ENCODE data around the gene USP2. TPM values are rescaled to one million over a fixed set of nuclear protein-coding genes. Genes with fewer than 3 reads are reported as not detected.
A peak's percentile ranks its signal among the peaks of the same experiment; 100 is the strongest.

Gene USP2
- total RNA-seq, 1 experiment from 2014 or later, result 14.4 TPM

DNA sequence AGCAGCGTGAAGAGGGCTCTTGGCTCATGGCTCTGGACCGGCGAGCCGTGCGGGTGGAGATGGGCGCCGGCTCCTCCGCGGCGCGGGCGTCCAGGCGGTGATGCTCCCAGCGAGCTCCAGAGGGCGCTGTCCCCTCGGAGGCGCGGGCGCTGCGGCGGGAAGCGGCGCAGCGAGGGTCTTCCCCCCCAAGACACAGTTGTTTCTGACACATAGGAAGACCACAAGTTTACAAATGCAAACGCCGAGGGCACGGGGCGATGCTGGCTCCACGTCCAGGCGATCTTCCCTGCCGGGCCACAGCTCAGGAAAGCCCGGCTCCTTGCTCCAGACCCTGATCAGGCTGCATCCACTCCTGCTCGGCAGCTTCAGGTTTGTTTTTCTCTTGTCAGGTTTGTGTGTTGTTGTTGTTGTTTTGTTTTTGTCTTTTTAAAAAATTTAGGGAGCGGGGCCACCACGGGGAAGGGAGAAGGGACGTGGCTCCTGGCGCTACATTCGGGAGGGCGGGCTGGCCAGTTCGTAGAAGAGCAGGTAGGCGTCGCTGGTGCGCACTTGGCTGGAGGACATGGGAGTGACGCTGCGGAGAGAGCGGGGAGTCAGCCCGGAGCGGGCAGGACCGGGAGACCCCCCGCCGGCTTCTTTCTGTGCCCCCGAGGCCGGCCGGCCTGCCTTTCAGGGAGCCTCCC, 25.0 kb downstream of the USP2 start:
- intact Hi-C loops (cut with micrococcal nuclease; ENCODE audit: unreplicated experiment), result no loop called here
- Histone ChIP-seq H3K4me3 (ENCODE audit: low read depth, low read length) (no peak overlapping the region), H3K4me1 (peaks cover 19% of the 10 kb centered on the region), H3K36me3 (ENCODE audit: control insufficient read depth, insufficient read depth, low read length) (peaks cover 6% of the 10 kb centered on the region; the same call in 1 of the 2 replicates), H3K9me3 (no peaks in the 10 kb centered on the region), H3K27me3 (replicated peaks; ENCODE audit: control insufficient read depth, insufficient read depth, low read length) (no peaks in the 10 kb centered on the region)
- Mint-ChIP-seq H3K4me1 (ENCODE audit: low read depth, unreplicated experiment) (peaks cover 16% of the 10 kb centered on the region), H3K27me3 (ENCODE audit: insufficient read depth, unreplicated experiment) (peaks cover under 1% of the 10 kb centered on the region), H3K4me3 (ENCODE audit: unreplicated experiment) (no peak overlapping the region), H3K36me3 (ENCODE audit: insufficient read depth, unreplicated experiment) (peaks cover 35% of the 10 kb centered on the region), H3K9me3 (ENCODE audit: unreplicated experiment) (no peaks in the 10 kb centered on the region), H3K27ac (ENCODE audit: unreplicated experiment) (no peak overlapping the region)
- no peak for DNase-seq
- ChIA-PET CTCF (interaction anchor here (0.6 to 1.8 kb wide), 9 partner anchors 14 to 82 kb away, joined by 3 to 7 read pairs (median 3); partner anchors contain the start of gene USP2), POLR2A (no interaction called here)
- TF ChIP-seq, protein P1, sequence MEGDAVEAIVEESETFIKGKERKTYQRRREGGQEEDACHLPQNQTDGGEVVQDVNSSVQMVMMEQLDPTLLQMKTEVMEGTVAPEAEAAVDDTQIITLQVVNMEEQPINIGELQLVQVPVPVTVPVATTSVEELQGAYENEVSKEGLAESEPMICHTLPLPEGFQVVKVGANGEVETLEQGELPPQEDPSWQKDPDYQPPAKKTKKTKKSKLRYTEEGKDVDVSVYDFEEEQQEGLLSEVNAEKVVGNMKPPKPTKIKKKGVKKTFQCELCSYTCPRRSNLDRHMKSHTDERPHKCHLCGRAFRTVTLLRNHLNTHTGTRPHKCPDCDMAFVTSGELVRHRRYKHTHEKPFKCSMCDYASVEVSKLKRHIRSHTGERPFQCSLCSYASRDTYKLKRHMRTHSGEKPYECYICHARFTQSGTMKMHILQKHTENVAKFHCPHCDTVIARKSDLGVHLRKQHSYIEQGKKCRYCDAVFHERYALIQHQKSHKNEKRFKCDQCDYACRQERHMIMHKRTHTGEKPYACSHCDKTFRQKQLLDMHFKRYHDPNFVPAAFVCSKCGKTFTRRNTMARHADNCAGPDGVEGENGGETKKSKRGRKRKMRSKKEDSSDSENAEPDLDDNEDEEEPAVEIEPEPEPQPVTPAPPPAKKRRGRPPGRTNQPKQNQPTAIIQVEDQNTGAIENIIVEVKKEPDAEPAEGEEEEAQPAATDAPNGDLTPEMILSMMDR (IDR thresholded peaks at IDR 0.05; ENCODE audit: insufficient read depth in 1 of 2, low read depth in 1 of 2, low read length in 1 of 2, severe bottlenecking in 1 of 2, unreplicated experiment in 1 of 2), result peak in 1 of 2 experiments; percentile 80
- no TSS peak for BruUV-seq (replicated peaks)

DNA sequence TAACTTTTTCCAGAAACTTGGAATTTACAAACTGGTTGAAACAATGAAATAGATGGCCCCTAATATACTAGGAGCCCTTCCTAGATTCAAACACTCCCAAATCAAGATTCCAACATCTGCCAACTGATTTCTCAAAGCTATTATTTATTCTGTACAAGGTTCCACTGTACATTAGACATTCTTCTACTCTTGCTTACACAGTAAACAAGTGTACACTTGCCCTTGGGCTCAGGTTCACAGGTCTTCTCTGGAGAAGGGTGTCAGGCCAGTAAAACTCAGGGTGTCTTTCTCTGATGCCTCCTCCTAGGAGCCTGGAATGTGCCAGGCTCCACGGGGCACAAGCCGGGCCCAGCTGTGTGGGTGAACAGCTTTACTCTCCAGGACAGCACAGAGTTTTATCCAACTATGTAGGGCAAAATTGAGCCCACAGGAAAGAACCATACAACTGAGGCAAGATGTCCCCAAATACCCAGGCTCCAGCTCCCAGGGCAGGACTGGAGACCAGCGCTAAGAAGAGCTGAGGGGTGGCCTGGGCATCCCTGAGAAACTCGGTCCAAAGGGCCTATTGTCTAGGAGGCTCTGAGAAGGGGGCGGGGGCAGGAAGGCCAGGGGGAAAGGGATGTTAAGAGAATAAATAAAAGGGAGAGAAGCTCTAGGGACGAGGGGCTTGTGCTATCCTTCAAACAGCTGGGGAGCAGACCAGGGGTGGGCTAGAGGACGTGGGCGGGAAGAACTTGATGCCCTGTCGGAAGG, 26.2 kb downstream of the USP2 start:
- Histone ChIP-seq H3K4me3 (ENCODE audit: low read depth, low read length) (no peak overlapping the region), H3K4me1 (peaks cover 7% of the 10 kb centered on the region; the same call in 1 of the 2 replicates), H3K9me3 (no peaks in the 10 kb centered on the region), H3K36me3 (ENCODE audit: control insufficient read depth, insufficient read depth, low read length) (peaks cover 6% of the 10 kb centered on the region; the same call in 1 of the 2 replicates), H3K27me3 (replicated peaks; ENCODE audit: control insufficient read depth, insufficient read depth, low read length) (no peaks in the 10 kb centered on the region)
- Mint-ChIP-seq H3K27me3 (ENCODE audit: insufficient read depth, unreplicated experiment) (peaks cover 3% of the 10 kb centered on the region), H3K27ac (ENCODE audit: unreplicated experiment) (no peak overlapping the region), H3K9me3 (ENCODE audit: unreplicated experiment) (no peaks in the 10 kb centered on the region), H3K36me3 (ENCODE audit: insufficient read depth, unreplicated experiment) (peaks cover 29% of the 10 kb centered on the region), H3K4me3 (ENCODE audit: unreplicated experiment) (no peak overlapping the region), H3K4me1 (ENCODE audit: low read depth, unreplicated experiment) (peaks cover 8% of the 10 kb centered on the region)
- no peak for DNase-seq
- intact Hi-C loops (cut with micrococcal nuclease; ENCODE audit: unreplicated experiment), result no loop called here
- BruUV-seq (replicated peaks), result no TSS peak
- ChIA-PET CTCF (interaction anchor here (0.6 to 1.8 kb wide), 4 partner anchors 15 to 149 kb away, joined by 3 to 7 read pairs (median 5); partner anchors contain the start of gene CBL), POLR2A (no interaction called here)
- TF ChIP-seq, protein P1 (IDR thresholded peaks at IDR 0.05; ENCODE audit: insufficient read depth in 1 of 2, low read depth in 1 of 2, low read length in 1 of 2, severe bottlenecking in 1 of 2, unreplicated experiment in 1 of 2), result no peak

DNA sequence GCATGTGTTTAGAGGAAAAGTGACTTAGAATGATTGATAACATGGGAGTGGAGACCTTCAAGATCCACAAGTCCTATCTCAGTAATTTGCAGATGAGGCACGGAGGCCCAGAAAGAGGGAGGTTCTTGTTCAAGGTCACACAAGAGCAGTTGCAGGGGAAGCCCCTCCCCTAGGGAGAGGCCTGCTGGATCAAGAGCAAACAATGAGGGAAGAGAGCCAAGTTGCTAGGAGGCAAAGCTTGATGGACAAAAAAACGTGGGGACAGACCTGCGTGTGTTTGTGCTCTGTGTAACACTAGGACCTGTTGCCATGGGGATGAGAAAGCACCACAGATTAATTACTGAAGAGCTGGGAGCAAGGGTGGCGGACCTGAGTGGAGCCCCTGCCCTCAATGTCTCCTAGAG, 28.6 kb downstream of the USP2 start:
- no peak overlapping the region for H3K27ac Mint-ChIP-seq (ENCODE audit: unreplicated experiment)
- DNase-seq, result peak in 1 of 2 experiments; percentile 47
- no peak overlapping the region for H3K4me3 Mint-ChIP-seq (ENCODE audit: unreplicated experiment)
- peaks cover 17% of the 10 kb centered on the region for H3K36me3 Mint-ChIP-seq (ENCODE audit: insufficient read depth, unreplicated experiment)
- H3K27me3 Mint-ChIP-seq (ENCODE audit: insufficient read depth, unreplicated experiment), result peaks cover 3% of the 10 kb centered on the region
- ChIA-PET CTCF (interaction anchor here (1.1 to 2.5 kb wide), 2 partner anchors 13 to 15 kb away, joined by 3 to 15 read pairs; no protein-coding TSS in a partner anchor), POLR2A (no interaction called here)
- Histone ChIP-seq H3K27me3 (replicated peaks; ENCODE audit: control insufficient read depth, insufficient read depth, low read length) (no peaks in the 10 kb centered on the region), H3K4me1 (peaks cover 7% of the 10 kb centered on the region; the same call in 1 of the 2 replicates), H3K36me3 (ENCODE audit: control insufficient read depth, insufficient read depth, low read length) (0 out of 2 replicates have a peak, but pooled peaks cover 1% of the 10 kb centered on the region), H3K9me3 (no peaks in the 10 kb centered on the region), H3K4me3 (ENCODE audit: low read depth, low read length) (no peak overlapping the region)
- BruUV-seq (replicated peaks), result no TSS peak
- H3K4me1 Mint-ChIP-seq (ENCODE audit: low read depth, unreplicated experiment), result peaks cover 8% of the 10 kb centered on the region
- intact Hi-C loops (cut with micrococcal nuclease; ENCODE audit: unreplicated experiment), result loop anchor here (1.0 to 2.0 kb wide), 2 partner anchors 16 to 21 kb away; no protein-coding TSS in a partner anchor
- H3K9me3 Mint-ChIP-seq (ENCODE audit: unreplicated experiment), result no peaks in the 10 kb centered on the region
- TF ChIP-seq, protein P1 (IDR thresholded peaks at IDR 0.05; ENCODE audit: insufficient read depth in 1 of 2, low read depth in 1 of 2, low read length in 1 of 2, severe bottlenecking in 1 of 2, unreplicated experiment in 1 of 2), result no peak
